Stimulated activated CD4-positive, alpha-beta T cell treated with anti-CD3 and anti-CD28 coated beads, Interleukin-4, amount 100 ng/mL, for 4 hours (primary cell): ENCODE measurements around the gene PTPN2.
"Not testable (repeated sequence)": the region's sequence is repeated elsewhere in the genome, so short reads cannot be mapped to it uniquely, and the experiment has no call there.

Experiments used
- DNase-seq, 2 experiments: peaks; one replicate each; pipeline ENCODE4 v3.0.0-alpha.2; 2020

Gene PTPN2

GRCh38 chr18:12769644-12770440, 114.2 kb downstream of the PTPN2 start:
- no peak for DNase-seq

- DNase-seq = no peak
Observed at GRCh38 chr18:12769136-12769535, 114.9 kb downstream of the PTPN2 start.

- no peak for DNase-seq
Observed at GRCh38 chr18:12768625-12769024, 115.4 kb downstream of the PTPN2 start.

- no peak for DNase-seq
Observed at GRCh38 chr18:12767580-12768155, 116.4 kb downstream of the PTPN2 start.

- no peak for DNase-seq
Observed at GRCh38 chr18:12766986-12767433, 117.0 kb downstream of the PTPN2 start.

GRCh38 chr18:12765586-12765985, 118.5 kb downstream of the PTPN2 start:
- DNase-seq = no peak

- no peak for DNase-seq
Observed at GRCh38 chr18:12765126-12765525, 118.9 kb downstream of the PTPN2 start.

GRCh38 chr18:12758566-12758965, 125.5 kb downstream of the PTPN2 start:
- DNase-seq = not testable (repeated sequence)

GRCh38 chr18:12756619-12757239, 127.3 kb downstream of the PTPN2 start:
- DNase-seq = not testable (repeated sequence)

GRCh38 chr18:12755606-12756005, 128.4 kb downstream of the PTPN2 start:
- not testable (repeated sequence) for DNase-seq

- no peak for DNase-seq
Observed at GRCh38 chr18:12754511-12754910, 129.5 kb downstream of the PTPN2 start.

GRCh38 chr18:12751891-12752290, 132.1 kb downstream of the PTPN2 start:
- DNase-seq = no peak

GRCh38 chr18:12751503-12751884, 132.5 kb downstream of the PTPN2 start:
- no peak for DNase-seq

- no peak for DNase-seq
Observed at GRCh38 chr18:12750715-12751502, 133.1 kb downstream of the PTPN2 start.

- peak in 1 of 2 experiments; percentile 10 for DNase-seq
Observed at GRCh38 chr18:12750076-12750714, 133.8 kb downstream of the PTPN2 start.

- DNase-seq = no peak
Observed at GRCh38 chr18:12749121-12749520, 134.9 kb downstream of the PTPN2 start.

- no peak for DNase-seq
Observed at GRCh38 chr18:12748671-12749070, 135.4 kb downstream of the PTPN2 start.

- no peak for DNase-seq
Observed at GRCh38 chr18:12747530-12748315, 136.3 kb downstream of the PTPN2 start.

- no peak for DNase-seq
Observed at GRCh38 chr18:12745095-12745795, 138.8 kb downstream of the PTPN2 start.

- no peak for DNase-seq
Observed at GRCh38 chr18:12744103-12744502, 139.9 kb downstream of the PTPN2 start.

GRCh38 chr18:12742453-12742852, 141.6 kb downstream of the PTPN2 start:
- DNase-seq = no peak
